GM12875 (cell line): ENCODE results near the gene ABTB2.

Experiments
- H3K4me3 ChIP-seq: one replicate; pipeline ENCODE4 v1.5.1; 2011; ENCODE audit warnings: low read depth, low read length, control low read depth
- CTCF ChIP-seq: IDR thresholded peaks from 2 replicates; pipeline ENCODE4 v1.5.1; 2011; ENCODE audit warnings: low read depth, mild to moderate bottlenecking, control low read depth, inconsistent platforms, low read length, moderate library complexity, borderline replicate concordance; ENCODE audit not compliant: insufficient read depth

The ABTB2 gene

GRCh38 chr11:34174412-34175041 is 183.3 kb downstream of the ABTB2 start:
- peak; percentile 99 for TF ChIP-seq CTCF
- H3K4me3 ChIP-seq, result no peak overlapping the region

DNA sequence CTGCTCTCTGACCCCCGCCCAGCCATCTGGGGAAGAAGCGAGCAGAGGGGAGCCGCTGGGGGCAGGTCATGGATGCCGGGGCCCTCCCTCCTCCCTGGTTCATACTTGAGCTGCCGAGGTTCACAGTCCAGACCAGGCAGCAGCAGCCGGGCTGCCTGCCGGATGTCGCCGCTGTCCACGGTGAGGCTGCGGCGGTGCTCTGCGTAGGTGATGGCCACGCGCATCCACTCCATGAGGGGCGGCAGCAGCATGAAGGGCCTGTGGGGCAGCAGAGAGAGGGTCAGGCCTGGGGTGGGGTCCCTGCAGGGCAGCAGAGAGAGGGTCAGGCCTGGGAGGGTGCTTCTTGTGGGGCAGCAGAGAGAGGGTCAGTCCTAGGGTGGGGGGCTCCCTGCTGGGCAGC is 184.8 kb downstream of the ABTB2 start:
- H3K4me3 ChIP-seq, result no peak overlapping the region

DNA sequence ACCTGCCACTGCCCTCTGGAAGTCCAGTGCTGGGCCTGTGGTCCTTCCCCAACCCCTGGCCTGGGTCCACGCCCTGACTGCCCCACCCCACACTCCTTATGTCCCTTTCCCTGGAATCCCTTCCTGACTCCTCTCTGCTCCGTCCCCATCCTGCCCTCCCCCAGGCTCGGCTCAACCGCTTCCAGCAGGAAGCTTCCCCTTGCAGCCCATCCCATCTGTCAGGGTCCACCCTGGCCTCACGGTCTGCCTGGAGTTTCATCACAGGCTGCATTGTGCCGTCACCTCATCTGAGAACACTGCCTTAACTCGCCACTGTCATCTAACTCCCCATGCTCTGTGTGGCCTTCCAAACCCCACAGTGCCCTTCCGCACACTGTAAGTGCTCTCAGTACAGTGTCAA is 188.1 kb downstream of the ABTB2 start:
- TF ChIP-seq CTCF, result no peak
- no peak overlapping the region for H3K4me3 ChIP-seq

More for the DNA sequence above, 184.8 kb downstream of the ABTB2 start:
- no peak for TF ChIP-seq CTCF

- H3K4me3 ChIP-seq, result no peak overlapping the region
- TF ChIP-seq CTCF, result no peak
Measured at GRCh38 chr11:34168642-34169420, 189.0 kb downstream of the ABTB2 start.

DNA sequence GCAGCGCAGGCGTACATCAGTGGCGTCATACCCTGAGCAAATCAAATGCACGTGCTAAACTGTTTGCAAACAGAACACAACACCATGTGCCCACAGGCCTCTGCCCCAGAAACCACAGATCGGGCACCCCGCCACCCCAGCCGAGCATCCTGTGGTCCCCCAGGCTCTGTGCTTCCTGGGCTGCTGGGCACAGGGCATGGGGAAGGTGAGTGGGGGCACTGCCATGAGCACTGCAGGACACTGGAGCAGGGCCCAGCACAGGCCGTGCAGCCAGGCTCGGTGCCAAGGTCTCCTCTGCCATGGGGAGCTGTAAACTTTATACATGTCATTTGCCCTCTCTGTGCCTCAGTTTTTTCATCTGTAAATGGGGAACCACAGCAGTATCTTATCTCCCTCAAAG is 189.8 kb downstream of the ABTB2 start:
- no peak overlapping the region for H3K4me3 ChIP-seq
- TF ChIP-seq CTCF, result no peak

- no peak for TF ChIP-seq CTCF
- no peak overlapping the region for H3K4me3 ChIP-seq
Measured at GRCh38 chr11:34166806-34167740, 190.7 kb downstream of the ABTB2 start.
